ENCODE results near the gene FADS1.
A peak's percentile ranks its signal among the peaks of the same experiment; 100 is the strongest.

FADS1 gene

DNA sequence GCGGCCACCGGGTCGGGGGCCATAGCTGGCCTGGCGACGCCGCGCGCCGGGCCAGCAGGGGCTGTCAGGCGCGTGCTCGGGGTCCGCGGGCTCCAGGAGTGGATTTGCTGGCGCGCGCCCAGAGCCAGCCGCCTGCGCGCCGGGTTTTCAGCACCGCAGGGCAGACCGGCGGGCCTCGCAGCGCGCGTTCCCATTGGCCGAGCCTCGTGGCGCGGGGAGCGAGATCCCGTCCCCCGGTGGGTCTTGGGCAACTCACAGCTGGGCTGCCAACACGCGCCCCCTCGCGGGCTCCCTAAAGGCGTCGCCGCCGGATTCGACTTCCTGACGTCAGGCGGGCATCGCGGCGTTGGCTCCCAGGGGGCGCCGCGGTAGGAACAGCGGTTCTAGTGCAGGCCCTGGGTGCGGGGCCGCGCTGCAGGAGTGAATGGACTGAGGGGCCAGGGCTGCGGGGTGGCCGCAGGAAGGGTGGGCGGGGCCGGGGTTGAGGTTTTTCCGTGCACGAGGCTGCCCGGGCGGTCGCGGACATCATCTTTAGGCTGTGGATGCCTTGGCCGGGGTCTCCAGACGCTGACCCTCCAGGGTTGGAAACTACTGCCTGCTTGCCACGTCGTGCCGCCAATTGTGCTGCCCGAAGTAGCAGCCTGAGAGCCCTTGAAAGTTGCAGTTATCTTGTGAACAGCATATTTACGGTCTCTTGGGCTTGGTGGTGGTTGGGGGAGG lies at the start of gene FADS1:
TSS of gene FADS1 (minus strand) at position 268 of the 720 bp plus-strand sequence. CDS start at position 194, 74 bp downstream.
- H3K4me3 ChIP-seq (ENCODE audit: control insufficient read depth, low read depth, low read length), result peak within 1 kb of the TSS; percentile 83
- TF ChIP-seq, protein P1, sequence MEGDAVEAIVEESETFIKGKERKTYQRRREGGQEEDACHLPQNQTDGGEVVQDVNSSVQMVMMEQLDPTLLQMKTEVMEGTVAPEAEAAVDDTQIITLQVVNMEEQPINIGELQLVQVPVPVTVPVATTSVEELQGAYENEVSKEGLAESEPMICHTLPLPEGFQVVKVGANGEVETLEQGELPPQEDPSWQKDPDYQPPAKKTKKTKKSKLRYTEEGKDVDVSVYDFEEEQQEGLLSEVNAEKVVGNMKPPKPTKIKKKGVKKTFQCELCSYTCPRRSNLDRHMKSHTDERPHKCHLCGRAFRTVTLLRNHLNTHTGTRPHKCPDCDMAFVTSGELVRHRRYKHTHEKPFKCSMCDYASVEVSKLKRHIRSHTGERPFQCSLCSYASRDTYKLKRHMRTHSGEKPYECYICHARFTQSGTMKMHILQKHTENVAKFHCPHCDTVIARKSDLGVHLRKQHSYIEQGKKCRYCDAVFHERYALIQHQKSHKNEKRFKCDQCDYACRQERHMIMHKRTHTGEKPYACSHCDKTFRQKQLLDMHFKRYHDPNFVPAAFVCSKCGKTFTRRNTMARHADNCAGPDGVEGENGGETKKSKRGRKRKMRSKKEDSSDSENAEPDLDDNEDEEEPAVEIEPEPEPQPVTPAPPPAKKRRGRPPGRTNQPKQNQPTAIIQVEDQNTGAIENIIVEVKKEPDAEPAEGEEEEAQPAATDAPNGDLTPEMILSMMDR (conservative IDR thresholded peaks at IDR 0.05; ENCODE audit: control insufficient read depth, insufficient read depth, low read depth, low read length), result no peak
- DNase-seq (ENCODE audit: low read depth), result peak; percentile 92

DNA sequence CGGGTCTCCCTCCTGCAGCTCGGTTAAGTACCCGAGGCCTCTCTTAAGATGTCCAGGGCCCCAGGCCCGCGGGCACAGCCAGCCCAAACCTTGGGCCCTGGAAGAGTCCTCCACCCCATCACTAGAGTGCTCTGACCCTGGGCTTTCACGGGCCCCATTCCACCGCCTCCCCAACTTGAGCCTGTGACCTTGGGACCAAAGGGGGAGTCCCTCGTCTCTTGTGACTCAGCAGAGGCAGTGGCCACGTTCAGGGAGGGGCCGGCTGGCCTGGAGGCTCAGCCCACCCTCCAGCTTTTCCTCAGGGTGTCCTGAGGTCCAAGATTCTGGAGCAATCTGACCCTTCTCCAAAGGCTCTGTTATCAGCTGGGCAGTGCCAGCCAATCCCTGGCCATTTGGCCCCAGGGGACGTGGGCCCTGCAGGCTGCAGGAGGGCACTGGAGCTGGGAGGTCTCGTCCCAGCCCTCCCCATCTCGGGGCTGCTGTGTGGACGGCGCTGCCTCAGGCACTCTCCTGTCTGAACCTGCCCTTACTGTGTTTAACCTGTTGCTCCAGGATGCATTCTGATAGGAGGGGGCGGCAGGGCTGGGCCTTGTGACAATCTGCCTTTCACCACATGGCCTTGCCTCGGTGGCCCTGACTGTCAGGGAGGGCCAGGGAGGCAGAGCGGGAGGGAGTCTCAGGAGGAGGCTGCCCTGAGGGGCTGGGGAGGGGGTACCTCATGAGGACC lies 49.6 kb upstream of the FADS1 start:
- no peak overlapping the region for H3K4me3 ChIP-seq (ENCODE audit: control insufficient read depth, low read depth, low read length)
- DNase-seq (ENCODE audit: low read depth), result no peak
- TF ChIP-seq, protein P1 (conservative IDR thresholded peaks at IDR 0.05; ENCODE audit: control insufficient read depth, insufficient read depth, low read depth, low read length), result no peak

DNA sequence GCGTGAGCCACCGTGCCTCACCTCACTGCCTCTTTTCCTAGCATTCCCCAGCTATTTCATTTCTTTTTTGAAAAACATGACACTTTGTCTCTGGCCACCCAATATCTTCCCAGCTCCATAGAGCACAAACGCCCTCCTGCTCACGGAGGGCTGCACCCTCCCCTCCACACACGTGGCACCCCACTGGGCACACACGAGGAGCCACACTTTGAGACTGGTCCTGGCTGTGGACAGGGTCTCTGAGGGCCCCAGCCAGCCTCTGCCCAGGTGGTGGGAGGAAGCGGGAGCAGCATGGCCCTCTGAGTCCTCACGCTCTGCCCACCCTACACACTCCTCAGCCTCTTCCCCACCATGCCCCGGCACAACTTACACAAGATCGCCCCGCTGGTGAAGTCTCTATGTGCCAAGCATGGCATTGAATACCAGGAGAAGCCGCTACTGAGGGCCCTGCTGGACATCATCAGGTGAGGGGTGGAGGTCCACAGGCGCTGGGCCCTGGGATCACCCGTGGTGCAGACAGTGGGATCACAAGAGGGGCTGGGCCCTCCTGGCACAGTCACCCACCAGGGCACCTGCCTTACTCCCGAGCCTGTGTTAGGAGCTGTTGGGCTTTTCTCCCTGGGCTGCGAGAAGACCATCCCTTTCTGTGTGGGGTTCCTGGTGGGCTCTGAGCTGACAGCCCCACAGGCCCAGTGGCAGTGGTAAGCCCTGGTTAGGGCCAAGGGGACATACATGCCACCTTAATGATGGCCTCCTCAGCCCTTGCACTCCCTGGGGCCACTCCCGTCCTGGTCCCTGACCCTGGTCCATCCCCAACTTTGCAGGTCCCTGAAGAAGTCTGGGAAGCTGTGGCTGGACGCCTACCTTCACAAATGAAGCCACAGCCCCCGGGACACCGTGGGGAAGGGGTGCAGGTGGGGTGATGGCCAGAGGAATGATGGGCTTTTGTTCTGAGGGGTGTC lies 48.3 kb upstream of the FADS1 start:
- no peak overlapping the region for H3K4me3 ChIP-seq (ENCODE audit: control insufficient read depth, low read depth, low read length)
- TF ChIP-seq, protein P1 (conservative IDR thresholded peaks at IDR 0.05; ENCODE audit: control insufficient read depth, insufficient read depth, low read depth, low read length), result no peak
- no peak for DNase-seq (ENCODE audit: low read depth)

DNA sequence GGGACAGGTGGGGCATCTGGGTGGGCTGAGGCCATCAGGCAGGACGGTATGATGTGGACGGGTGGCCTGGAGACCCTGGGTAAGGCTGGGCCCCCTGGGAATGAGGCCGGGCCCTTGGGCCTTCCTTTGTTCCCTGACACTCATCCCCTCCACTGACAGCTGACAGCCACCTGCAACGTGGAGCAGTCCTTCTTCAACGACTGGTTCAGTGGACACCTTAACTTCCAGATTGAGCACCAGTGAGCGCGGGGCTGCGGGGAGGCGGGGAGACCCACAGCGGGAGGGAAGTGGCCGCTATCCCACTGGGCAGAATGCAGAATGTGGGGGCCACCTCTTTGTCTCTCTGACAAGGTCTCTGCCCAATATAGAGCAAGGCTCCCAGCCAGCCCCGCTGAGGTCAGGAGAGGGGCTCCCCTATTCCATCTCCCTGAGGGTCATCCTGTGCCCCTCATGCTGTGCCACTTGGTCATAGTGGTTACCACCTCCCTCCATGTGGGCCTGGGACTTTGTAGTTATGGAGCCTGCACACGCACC lies 46.8 kb upstream of the FADS1 start:
- no peak overlapping the region for H3K4me3 ChIP-seq (ENCODE audit: control insufficient read depth, low read depth, low read length)
- TF ChIP-seq, protein P1 (conservative IDR thresholded peaks at IDR 0.05; ENCODE audit: control insufficient read depth, insufficient read depth, low read depth, low read length), result no peak
- no peak for DNase-seq (ENCODE audit: low read depth)

DNA sequence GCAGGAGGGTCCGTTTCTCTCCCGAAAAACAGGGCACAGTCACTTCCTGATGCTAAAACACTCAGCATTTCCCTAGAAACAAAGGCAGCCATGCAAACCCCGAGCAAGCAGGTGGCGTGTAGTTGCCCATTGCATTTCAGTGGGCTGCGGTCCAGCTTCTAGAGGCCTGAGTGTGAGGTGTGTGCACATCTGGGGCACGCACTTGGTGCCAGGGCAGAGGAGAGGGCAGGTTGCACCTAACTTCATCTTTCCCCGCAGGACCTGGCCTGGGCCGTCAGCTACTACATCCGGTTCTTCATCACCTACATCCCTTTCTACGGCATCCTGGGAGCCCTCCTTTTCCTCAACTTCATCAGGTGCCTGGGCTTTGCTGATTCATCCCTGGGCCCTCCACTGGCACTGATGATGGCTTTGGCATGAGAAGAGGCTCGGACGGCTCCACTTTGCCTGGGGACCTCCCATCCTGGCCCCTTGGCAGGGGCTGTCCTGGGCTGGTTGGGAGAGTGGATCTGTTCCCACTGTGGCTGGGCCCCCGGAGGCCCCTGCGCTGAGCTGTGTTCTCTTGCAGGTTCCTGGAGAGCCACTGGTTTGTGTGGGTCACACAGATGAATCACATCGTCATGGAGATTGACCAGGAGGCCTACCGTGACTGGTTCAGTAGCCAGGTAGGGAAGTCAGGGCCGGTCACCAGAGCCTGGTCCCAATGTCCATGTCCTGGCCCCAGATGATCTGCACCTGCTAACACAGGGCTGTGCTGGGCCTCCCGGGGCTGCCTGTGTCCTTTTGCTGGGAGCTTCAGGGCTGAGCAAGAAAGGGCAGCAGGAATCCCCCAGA lies 46.1 kb upstream of the FADS1 start:
- TF ChIP-seq, protein P1 (conservative IDR thresholded peaks at IDR 0.05; ENCODE audit: control insufficient read depth, insufficient read depth, low read depth, low read length), result no peak
- H3K4me3 ChIP-seq (ENCODE audit: control insufficient read depth, low read depth, low read length), result no peak overlapping the region
- DNase-seq (ENCODE audit: low read depth), result no peak
